HepG2 (cell line): ENCODE results near the gene CAPG. TPM values are rescaled to one million over a fixed set of nuclear protein-coding genes. Genes with fewer than 3 reads are reported as not detected.

ENCODE experiments used
- ATAC-seq: fragments of 200-7000 bp; cut with Tn5 transposase; 3 replicates; pipeline ENCODE4 v1.9.1; 2020; ENCODE audit warnings: mild to moderate bottlenecking, moderate library complexity
- BruUV-seq: library from RNA; stranded (reverse); fragments of 400-500 nt; replicated peaks from 2 replicates; lab custom pipeline; 2021; lab: Mats Ljungman, UMichigan
- CTCF ChIA-PET: fragments of 300-600 bp; formaldehyde crosslinking; extraction: SDS; loops from one replicate; lab custom pipeline; 2021; ENCODE audit warnings: low total read pairs, inconsistent platforms, low intra/inter-chr PET ratio; lab: Yijun Ruan, JAX
- POLR2A ChIA-PET: fragments of 350-600 bp; sonication (Branson Sonifier 250); formaldehyde crosslinking; loops from one replicate; lab custom pipeline; 2020; ENCODE audit warnings: antibody characterized with exemption, inconsistent platforms; lab: Yijun Ruan, JAX
- DNase-seq: peaks from one replicate; pipeline ENCODE4 v3.0.0-alpha.2; 2015; ENCODE audit warnings: low spot score
- FAIRE-seq: peaks from 3 replicates; lab custom pipeline; 2011; peaks lifted over from hg19 to GRCh38; lab: Jason Lieb, UNC
- H2AFZ ChIP-seq: one replicate; pipeline ENCODE4 v1.6.1; 2011; ENCODE audit warnings: low read length, inconsistent platforms
- H3K27ac ChIP-seq: fragments of 300-600 bp; 3 replicates; pipeline ENCODE4 v1.8.0; 2011; ENCODE audit warnings: mixed run types, mild to moderate bottlenecking, mixed read lengths, low read length, inconsistent platforms; ENCODE audit not compliant: insufficient read depth; ENCODE audit errors: extremely low read length
- H3K27me3 ChIP-seq, 2 experiments: fragments of 200-600 bp in 1 of 2; 2 replicates in 1 of 2; 3 replicates in 1 of 2; pipeline versions ENCODE4 v1.6.0 to v1.8.0; 2011; ENCODE audit warnings: low read length in 2 of 2, mild to moderate bottlenecking in 2 of 2, moderate library complexity in 2 of 2, inconsistent platforms in 1 of 2; ENCODE audit not compliant: insufficient read depth in 2 of 2, control insufficient read depth in 1 of 2
- H3K36me3 ChIP-seq, 2 experiments: fragments of 200-600 bp in 1 of 2; replicated peaks in 1 of 2; 2 replicates in 1 of 2; 3 replicates in 1 of 2; pipeline versions ENCODE4 v1.5.1 to v1.8.0; 2011; ENCODE audit warnings: low read length in 2 of 2, inconsistent platforms in 1 of 2; ENCODE audit not compliant: insufficient read depth in 2 of 2, control insufficient read depth in 1 of 2
- H3K4me1 ChIP-seq: 2 replicates; pipeline ENCODE4 v1.5.1; 2012; ENCODE audit warnings: low read length, inconsistent platforms; ENCODE audit not compliant: insufficient read depth
- H3K4me2 ChIP-seq: 2 replicates; pipeline ENCODE4 v1.6.0; 2011; ENCODE audit warnings: low read depth, low read length, inconsistent platforms
- H3K4me3 ChIP-seq, 3 experiments: fragments of 200-600 bp in 1 of 3; sonication (generic), shearing (Covaris generic) in 1 of 3; replicated peaks in 1 of 3; 2 replicates each; pipeline ENCODE4 v1.5.1; 2011 to 2016; ENCODE audit warnings: low read length in 3 of 3, inconsistent platforms in 2 of 3, low read depth in 2 of 3, mild to moderate bottlenecking in 2 of 3, control low read depth in 1 of 3, mixed read lengths in 1 of 3; ENCODE audit not compliant: insufficient read depth in 1 of 3
- H3K79me2 ChIP-seq: one replicate; pipeline ENCODE4 v1.6.1; 2011; ENCODE audit warnings: low read length, inconsistent platforms; ENCODE audit not compliant: insufficient read depth
- H3K9ac ChIP-seq: 2 replicates; pipeline ENCODE4 v1.6.0; 2011; ENCODE audit warnings: mild to moderate bottlenecking, low read depth, low read length, inconsistent platforms; ENCODE audit not compliant: insufficient read depth
- H3K9me3 ChIP-seq: 2 replicates; pipeline ENCODE4 v1.5.1; 2012; ENCODE audit warnings: mild to moderate bottlenecking, low read length
- H4K20me1 ChIP-seq: 2 replicates; pipeline ENCODE4 v1.6.0; 2011; ENCODE audit warnings: inconsistent platforms, mild to moderate bottlenecking, low read length, moderate library complexity; ENCODE audit not compliant: insufficient read depth
- BRCA1 ChIP-seq: sonication (generic); formaldehyde crosslinking; IDR thresholded peaks from 2 replicates; pipeline ENCODE4 v1.4.0; 2020; ENCODE audit warnings: missing genetic modification reagents
- CBX1 ChIP-seq: IDR thresholded peaks from one replicate; pipeline ENCODE4 v1.6.1; 2016; ENCODE audit warnings: antibody characterized with exemption, low read depth
- CTCF ChIP-seq: sonication (generic); formaldehyde crosslinking; IDR thresholded peaks from 2 replicates; pipeline ENCODE4 v1.5.0; 2020; ENCODE audit warnings: mild to moderate bottlenecking, missing genetic modification reagents, moderate library complexity
- ESRRA ChIP-seq: sonication (generic); formaldehyde crosslinking; IDR thresholded peaks from 2 replicates; pipeline ENCODE4 v1.5.1; 2020; ENCODE audit warnings: mild to moderate bottlenecking, low read depth, missing genetic modification reagents
- FUBP1 ChIP-seq: sonication (generic); formaldehyde crosslinking; IDR thresholded peaks from 2 replicates; pipeline ENCODE4 v1.5.1; 2020; ENCODE audit warnings: missing genetic modification reagents, mild to moderate bottlenecking, borderline replicate concordance
- HIC2 ChIP-seq: sonication (generic); formaldehyde crosslinking; IDR thresholded peaks from 2 replicates; pipeline ENCODE4 v1.9.0; 2022; ENCODE audit warnings: low read depth, missing genetic modification reagents
- HMG20B ChIP-seq: conservative IDR thresholded peaks from 2 replicates; pipeline ENCODE4 v1.6.1; 2016; ENCODE audit warnings: missing genetic modification reagents, missing compliant biosample characterization
- HNRNPL ChIP-seq: fragments of 200-400 bp; formaldehyde crosslinking; IDR thresholded peaks from 2 replicates; pipeline ENCODE4 v1.6.1; 2017; ENCODE audit warnings: mild to moderate bottlenecking, low read depth, low read length
- MTA1 ChIP-seq: sonication (generic); formaldehyde crosslinking; IDR thresholded peaks from 2 replicates; pipeline ENCODE4 v1.4.0; 2020; ENCODE audit warnings: missing genetic modification reagents, mild to moderate bottlenecking, borderline replicate concordance
- TEAD2 ChIP-seq: sonication (generic); formaldehyde crosslinking; IDR thresholded peaks from 2 replicates; pipeline ENCODE4 v1.9.0; 2021; ENCODE audit warnings: missing genetic modification reagents
- U2AF2 ChIP-seq: fragments of 200-400 bp; formaldehyde crosslinking; IDR thresholded peaks from 2 replicates; pipeline ENCODE4 v1.6.1; 2017; ENCODE audit warnings: low read depth, mild to moderate bottlenecking, low read length
- ZNF17 ChIP-seq: sonication (generic); formaldehyde crosslinking; IDR thresholded peaks from 2 replicates; pipeline ENCODE4 v1.5.0; 2020; ENCODE audit warnings: mild to moderate bottlenecking, missing genetic modification reagents
- ZNF292 ChIP-seq: sonication (generic); formaldehyde crosslinking; IDR thresholded peaks from 2 replicates; pipeline ENCODE4 v1.8.1; 2022; ENCODE audit warnings: mild to moderate bottlenecking, low read depth, missing genetic modification reagents, borderline replicate concordance
- ZNF678 ChIP-seq: sonication (generic); formaldehyde crosslinking; IDR thresholded peaks from 2 replicates; pipeline ENCODE4 v1.4.0; 2020; ENCODE audit warnings: mild to moderate bottlenecking, missing genetic modification reagents
- WGBS: methylation state at CpG from one replicate; pipeline ENCODE4 v1.1.6; 2017; ENCODE audit warnings: low lambda C conversion rate; 5-methylcytosine and 5-hydroxymethylcytosine counted together
- in situ Hi-C: cut with HindIII; loops from 2 replicates; pipeline ENCODE4 v1.10.0; 2017; ENCODE audit warnings: low pct_unique_long_range_greater_than_20kb; ENCODE audit not compliant: extremely low pct_ligation_motif_present
- intact Hi-C: fragments of 100-400 bp; cut with micrococcal nuclease; formaldehyde crosslinking; loops from one replicate; pipeline ENCODE4 v1.10.0; 2022; ENCODE audit not compliant: unreplicated experiment
- polyA plus RNA-seq, 8 experiments: library from polyadenylated mRNA; depleted of rRNA in 3 of 8; stranded (reverse) in 7 of 8; unstranded in 1 of 8; fragments of >200 nt; fragmentation: Illumina TruSeq in 4 of 8; extraction: Trizol in 4 of 8; gene quantifications; 2 replicates each; pipeline versions ENCODE4 v1.2.1 to v1.2.3, GENCODE V29; 2011 to 2016; ENCODE audit warnings: low read depth in 4 of 8, missing spikeins in 1 of 8, mixed read lengths in 1 of 8; ENCODE audit not compliant: insufficient read depth in 1 of 8
- total RNA-seq, 5 experiments: library from RNA; depleted of rRNA; stranded (reverse); fragments of >200 nt; fragmentation: Illumina TruSeq; extraction: Trizol; gene quantifications; 2 replicates each; pipeline ENCODE4 v1.2.3, GENCODE V29; 2016; ENCODE audit warnings: low read depth in 1 of 5

Gene CAPG
- total and polyA plus RNA-seq, 2 of the 13 experiments (the other 11 are each of a cell fraction or from before 2014, with no cell fraction given), result 12.7 to 18.2 TPM

GRCh38 chr2:85428343-85428881, 18.2 kb upstream of the CAPG start (continued):
- no peak for TF ChIP-seq CTCF
- no peak for TF ChIP-seq HMG20B (CRISPR knock-in tag)

GRCh38 chr2:85427300-85427835, 17.2 kb upstream of the CAPG start:
- intact Hi-C loops, result no loop called here
- FAIRE-seq, result no peak
- Histone ChIP-seq H2AFZ (no peak overlapping the region), H3K27me3 (peaks cover 4 to 39% of the 10 kb centered on the region in 2 experiments; a peak in 4 of 5 replicates)
- POLR2A ChIA-PET, result interaction anchor here (0.8 to 4.7 kb wide), 4 partner anchors 8 to 112 kb away, joined by 3 to 32 read pairs (median 10); partner anchors contain the start of genes MAT2A and SH2D6
- no peak for ATAC-seq
- BruUV-seq, result no TSS peak
- 13% methylated on average over 3 of the region's 3 CpGs for WGBS
- TF ChIP-seq MTA1 (no peak), ZNF678 (no peak), U2AF2 (no peak), FUBP1 (CRISPR knock-in tag) (no peak), ZNF292 (no peak), BRCA1 (CRISPR knock-in tag) (no peak), ZNF17 (CRISPR knock-in tag) (no peak), HIC2 (CRISPR knock-in tag) (peak; percentile 80), TEAD2 (CRISPR knock-in tag) (no peak), CBX1 (no peak), ESRRA (no peak), HNRNPL (peak; percentile 79)
- TF ChIP-seq, all 625 proteins: peak for 2
- in situ Hi-C loops, result no loop called here
- no peaks in the 10 kb centered on the region for H3K79me2 ChIP-seq
- H3K9ac ChIP-seq, result no peak overlapping the region
- CTCF ChIA-PET, result no interaction called here
- no peak overlapping the region for H3K4me3 ChIP-seq
- no peak for DNase-seq
- H3K4me2 ChIP-seq, result no peak overlapping the region
- no peaks in the 10 kb centered on the region for H4K20me1 ChIP-seq
- peaks cover 37% of the 10 kb centered on the region for H3K4me1 ChIP-seq
- H3K27ac ChIP-seq, result no peak overlapping the region
- H3K36me3 ChIP-seq, result no peaks in the 10 kb centered on the region
- no peaks in the 10 kb centered on the region for H3K9me3 ChIP-seq
